NCI-H146 (cell line): Measurements from ENCODE around the gene RPL14.
"Not testable (repeated sequence)": the region's sequence is repeated elsewhere in the genome, so short reads cannot be mapped to it uniquely, and the experiment has no call there.

Experiments
- DNase-seq: peaks from one replicate; lab custom pipeline; 2025; lab: John Stamatoyannopoulos, UW

The RPL14 gene

DNA sequence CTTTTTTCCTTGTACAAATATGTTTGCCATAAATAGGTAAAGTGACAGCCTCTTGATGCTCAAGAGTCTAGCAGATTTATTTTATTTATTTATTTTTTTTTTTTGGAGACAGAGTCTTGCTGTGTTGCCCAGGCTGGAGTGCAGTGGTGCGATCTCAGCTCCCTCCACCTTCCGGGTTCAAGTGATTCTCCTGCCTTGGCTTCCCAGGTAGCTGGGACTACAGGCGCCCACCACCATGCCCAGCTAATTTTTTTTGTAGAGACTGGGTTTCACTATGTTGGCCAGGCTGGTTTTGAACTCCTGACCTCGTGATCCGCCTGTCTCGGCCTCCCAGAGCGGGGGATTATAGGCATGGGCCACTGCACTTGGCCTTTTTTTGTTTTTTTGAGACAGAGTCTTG, 5.7 kb downstream of the RPL14 start:
- DNase-seq = not testable (repeated sequence)

DNA sequence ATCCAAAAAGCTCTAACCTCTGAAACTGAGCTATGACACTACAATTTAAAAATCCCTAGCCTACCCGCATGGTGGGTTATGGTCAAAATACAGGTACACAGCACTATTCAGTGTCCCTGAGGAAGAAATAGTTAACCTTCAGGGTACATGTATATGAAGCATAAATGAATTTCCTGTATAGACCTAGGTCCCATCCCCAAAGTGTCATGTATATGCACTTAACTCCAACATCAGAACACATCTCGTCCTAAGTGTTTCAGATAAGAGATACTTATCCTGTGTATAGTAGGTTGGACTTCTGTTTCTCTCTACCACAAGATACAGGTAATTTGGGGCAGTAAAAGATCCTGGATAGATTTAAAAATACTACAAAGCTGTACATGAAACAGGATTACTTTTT, 6.4 kb downstream of the RPL14 start:
- DNase-seq = no peak

DNA sequence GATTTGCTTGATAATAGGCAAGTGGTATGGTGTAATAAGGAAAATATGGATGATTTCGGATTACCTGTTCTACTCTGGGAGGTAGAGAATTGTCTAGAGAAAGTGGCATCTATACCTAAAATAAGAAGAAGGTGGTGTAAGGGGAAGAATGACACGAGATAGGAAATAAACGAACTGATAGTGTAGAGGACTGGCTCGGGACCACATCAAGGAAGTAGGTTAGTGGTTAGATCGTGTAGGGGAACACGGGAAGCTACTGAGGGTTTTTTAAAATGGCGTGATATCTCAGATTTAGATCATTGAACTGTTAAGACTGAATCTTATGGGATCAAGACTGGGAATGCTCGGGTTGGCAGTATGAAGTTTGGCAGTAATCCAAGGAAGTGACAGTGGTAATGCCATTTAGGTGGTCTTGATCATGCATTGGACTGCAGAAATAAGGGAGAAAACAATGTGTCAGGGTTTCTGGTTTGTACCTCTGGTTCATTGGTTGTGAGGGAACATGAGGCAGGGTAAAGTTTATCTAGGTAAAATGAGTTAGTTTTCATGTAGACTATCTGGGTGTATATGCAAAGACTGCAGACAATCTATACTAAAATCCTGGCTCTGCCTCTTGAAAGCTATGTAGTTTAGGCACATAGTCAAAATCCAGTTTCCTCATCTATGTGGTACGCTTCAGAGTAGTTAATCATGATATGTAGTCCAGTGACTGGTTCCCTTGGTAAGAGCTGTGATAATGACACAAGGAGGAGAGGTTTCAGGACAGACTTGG, 7.4 kb downstream of the RPL14 start:
- no peak for DNase-seq

DNA sequence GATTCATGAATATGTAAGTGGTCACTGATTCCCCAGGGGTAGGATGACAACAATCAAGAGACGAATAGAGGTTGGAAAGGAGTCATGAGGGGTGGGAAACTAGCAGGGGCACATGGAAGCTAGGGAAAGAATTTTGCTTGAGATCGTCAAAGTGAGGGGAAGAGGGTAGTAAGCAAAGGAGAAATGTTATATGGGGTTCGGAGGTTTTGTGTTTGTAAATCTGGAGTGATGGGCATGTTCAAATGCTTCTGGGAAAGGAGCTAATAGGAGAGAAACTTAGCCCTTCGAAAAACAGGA, 7.9 kb downstream of the RPL14 start:
- DNase-seq = no peak

DNA sequence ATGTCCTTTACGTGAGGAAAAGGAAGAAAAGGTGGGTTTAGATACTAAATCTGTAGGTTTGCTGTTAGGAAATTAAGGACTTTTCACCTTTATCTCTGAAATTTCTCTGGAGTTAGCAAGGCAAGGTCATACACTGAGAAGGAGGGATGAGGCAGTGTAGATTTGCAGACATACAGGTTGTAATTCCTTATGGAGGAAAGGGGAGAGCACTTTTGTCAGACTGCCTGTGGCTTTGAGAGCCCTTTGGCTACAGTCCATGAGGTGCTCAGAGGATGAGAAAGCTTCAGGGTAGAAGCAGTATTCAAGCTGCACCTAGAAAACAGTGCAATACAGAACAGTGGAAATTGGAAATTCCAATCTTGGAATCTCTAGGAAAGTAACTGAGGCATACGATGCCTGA, 8.3 kb downstream of the RPL14 start:
- DNase-seq = no peak

DNA sequence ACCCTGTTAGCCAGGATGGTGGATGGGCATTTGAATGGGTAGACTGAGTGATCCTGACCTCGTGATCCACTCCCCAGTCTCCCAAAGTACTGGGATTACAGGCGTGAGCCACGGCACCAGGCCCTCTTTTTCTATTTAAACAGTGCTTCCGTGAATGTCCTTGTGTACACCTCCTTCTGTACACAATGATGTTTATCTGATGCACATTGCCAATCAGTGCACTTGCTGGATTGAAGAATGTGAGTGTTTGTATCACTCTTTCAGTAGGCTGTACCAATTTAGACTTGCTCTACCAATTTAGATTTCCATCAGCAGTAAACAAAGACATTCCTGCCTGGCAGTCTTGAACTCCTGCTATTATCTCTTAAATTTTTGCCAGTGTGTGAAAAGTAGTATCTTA, 10.9 kb downstream of the RPL14 start:
- no peak for DNase-seq

DNA sequence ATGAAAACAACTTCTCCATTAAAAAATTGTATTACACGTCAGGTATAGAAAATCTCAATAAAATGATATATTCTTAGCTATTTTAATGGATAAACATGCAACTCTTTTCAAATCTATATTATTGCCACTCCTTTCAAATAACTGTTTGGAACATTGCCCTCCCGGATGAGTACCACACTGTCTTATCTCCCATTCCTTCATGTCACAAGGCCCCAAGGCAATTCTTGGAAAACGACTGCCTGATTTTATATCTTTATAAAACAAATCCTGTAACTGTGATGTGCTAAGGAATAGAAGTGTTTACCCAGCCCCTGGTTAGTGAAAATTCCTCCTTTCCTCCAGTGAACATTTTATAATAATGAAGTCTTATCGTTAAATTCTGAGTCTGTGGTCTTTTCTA, 13.6 kb downstream of the RPL14 start:
- DNase-seq = no peak

DNA sequence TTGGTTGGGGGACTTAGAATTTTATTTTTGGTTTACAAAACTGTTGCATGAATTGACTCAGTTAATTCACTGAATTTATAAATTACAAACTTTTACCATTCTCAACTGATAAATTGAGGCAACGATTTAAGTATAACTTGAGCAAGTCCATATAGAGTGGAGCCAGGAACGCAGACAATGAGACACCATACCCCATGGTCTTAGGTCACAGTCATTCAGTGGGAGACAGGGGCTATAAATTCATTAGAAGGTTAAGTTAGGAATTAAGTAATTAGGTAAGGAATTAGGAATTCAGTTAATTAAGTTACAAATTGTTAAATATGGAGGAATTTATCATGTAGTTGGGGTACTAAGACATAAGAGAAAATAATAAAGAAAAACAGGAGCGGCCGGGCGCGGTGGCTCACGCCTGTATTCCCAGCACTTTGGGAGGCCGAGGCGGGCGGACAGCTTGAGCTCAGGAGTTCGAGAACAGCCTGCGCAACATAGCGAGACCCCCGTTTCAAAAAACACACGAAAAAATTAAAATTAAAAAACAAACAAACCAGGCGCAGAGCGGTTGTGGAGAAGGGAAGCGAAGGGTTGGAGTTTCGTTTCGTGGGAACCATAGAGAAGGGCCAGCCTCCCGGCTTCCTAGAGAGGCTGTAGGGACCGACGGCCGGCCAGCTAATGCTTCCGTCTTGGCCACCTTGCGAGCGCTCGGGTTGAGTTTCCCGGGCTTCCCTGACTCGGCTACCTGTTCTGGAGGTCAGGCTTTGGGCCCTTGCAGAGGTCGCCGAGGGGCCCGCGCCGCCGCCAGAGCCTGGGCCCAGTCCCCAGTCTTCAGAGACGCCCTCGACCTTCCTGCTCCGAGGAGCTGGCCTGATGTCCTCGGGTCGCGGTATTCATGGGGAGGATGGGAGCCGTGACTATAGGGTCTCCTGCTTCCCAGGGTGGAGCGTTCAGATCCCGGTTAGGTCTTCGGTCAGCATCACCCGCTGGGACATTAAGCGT, 19.6 kb downstream of the RPL14 start, which contains the start of gene ZNF619:
Gene ZNF619 (plus strand): TSS at position 645 of the 993 bp plus-strand sequence. CDS start 858 bp downstream, outside the sequence.
- DNase-seq = peak; percentile 60

DNA sequence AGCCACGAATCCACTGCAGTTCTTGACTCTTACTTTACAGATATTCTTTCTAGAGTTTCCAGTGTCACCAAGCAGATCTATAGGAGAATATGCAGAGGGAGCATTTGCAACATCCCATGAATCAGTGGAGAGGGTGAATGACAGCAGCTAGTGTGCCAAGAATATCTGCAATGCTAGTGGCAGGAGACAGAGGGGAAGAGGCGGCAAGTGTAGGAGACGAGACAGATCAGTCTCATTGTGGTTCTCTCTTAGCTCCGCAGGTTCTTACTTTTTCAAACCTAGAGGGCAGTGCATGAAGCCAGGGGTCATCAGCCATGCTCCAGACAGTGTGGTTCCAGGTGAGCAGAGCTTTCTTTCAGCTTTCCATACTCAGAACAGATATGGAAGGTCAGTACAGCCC, 20.5 kb downstream of the RPL14 start:
- no peak for DNase-seq

DNA sequence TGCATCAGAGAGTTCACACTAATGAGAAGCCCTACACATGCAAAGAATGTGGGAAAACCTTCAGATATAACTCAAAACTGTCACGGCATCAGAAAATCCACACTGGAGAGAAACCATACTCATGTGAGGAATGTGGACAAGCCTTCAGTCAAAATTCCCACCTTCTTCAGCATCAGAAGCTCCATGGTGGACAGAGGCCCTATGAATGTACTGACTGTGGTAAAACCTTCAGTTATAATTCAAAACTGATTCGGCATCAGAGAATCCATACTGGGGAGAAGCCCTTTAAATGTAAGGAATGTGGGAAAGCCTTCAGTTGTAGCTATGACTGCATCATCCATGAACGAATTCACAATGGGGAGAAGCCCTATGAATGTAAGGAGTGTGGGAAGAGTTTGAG, 30.0 kb downstream of the RPL14 start:
- no peak for DNase-seq

DNA sequence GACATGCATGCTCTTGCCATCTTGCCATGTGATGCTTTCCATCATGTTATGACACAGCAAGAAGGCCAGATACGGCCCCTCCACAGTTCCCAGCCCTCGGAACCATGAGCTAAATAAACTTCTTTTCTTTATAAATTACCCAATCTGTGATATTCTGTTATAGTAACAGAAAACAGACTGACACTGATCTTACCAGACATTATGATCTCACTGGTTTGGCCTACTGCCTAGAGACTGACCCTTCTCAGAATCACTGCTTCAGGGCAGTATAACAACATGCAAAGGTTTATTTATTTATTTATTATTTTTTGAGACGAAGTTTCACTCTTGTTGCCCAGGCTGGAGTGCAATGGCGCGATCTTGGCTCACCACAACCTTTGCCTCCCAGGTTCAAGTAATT, 33.8 kb downstream of the RPL14 start:
- no peak for DNase-seq

DNA sequence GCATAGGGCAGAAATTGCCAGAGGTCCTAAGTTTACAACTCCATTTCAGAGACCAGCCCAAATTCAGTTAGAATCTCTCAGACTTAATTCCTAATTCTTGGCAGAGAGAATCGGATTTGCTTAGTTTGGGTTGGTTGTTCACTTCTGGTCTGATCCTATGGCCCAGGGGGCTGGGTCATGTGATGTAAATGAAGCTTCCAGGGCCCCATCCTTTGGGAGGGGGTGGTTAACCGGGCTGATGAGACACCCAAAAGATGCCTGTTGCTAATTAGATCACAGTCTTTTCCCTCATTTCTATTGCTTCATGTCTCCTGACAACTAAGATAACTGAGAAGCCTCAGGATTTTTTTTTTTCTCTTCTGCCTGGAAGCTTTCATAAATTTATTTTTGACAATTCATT, 37.6 kb downstream of the RPL14 start:
- no peak for DNase-seq

DNA sequence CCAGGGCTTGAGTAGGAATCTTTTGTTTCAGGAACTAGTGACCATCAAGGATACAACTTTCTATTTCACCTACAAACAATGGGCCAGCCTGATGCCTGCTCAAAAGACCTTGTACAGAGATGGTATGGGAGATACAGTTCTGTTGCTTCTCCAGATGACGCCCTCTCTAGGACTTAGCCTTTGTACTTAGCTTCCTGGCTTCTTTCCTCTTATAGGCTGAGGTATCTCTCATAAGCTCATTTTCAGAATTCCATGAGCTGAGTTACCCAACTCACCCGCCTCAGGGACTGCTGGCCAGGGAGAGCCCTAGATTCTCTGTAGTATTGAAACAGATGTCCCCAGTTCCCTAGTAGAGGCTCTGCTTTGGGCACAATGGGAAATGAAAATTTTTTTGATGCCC, 40.1 kb downstream of the RPL14 start:
- no peak for DNase-seq

DNA sequence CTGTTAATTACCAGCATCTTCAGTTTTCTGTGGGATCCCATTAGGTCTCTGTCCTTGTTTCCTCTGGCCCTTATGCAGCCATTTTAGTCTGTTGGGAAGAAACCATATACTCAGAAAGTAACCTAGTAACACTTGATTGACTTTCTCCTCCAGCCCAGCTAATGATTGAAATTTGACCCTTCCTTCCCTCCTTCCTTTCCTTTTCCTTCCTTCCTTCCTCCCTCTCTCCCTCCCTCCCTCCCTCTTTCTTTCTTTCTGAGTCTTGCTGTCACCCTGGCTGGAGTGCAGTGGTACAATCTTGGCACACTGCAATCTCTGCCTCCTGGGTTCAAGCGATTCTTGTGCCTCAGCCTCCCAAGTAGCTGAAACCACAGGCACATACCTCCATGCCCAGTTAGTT, 42.8 kb downstream of the RPL14 start:
- DNase-seq = no peak

DNA sequence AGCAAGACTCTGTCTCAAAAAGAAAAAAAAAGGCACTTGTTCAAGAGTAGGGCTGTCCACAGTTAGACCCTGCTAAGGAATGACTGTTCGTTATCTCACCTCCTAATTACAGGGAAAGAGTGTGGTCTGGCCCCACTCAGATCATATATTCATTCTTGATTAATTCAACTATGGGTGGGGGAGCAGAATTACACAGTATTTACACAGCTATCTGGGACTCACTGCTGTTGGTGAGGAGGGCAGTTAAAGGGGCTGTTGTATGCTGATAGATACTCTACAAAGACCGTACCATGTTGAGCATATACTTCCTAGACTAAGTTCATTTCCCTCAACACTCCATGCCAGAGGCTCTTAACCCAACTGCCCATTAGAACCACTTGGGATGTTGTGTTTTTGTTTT, 44.9 kb downstream of the RPL14 start:
- DNase-seq = no peak

DNA sequence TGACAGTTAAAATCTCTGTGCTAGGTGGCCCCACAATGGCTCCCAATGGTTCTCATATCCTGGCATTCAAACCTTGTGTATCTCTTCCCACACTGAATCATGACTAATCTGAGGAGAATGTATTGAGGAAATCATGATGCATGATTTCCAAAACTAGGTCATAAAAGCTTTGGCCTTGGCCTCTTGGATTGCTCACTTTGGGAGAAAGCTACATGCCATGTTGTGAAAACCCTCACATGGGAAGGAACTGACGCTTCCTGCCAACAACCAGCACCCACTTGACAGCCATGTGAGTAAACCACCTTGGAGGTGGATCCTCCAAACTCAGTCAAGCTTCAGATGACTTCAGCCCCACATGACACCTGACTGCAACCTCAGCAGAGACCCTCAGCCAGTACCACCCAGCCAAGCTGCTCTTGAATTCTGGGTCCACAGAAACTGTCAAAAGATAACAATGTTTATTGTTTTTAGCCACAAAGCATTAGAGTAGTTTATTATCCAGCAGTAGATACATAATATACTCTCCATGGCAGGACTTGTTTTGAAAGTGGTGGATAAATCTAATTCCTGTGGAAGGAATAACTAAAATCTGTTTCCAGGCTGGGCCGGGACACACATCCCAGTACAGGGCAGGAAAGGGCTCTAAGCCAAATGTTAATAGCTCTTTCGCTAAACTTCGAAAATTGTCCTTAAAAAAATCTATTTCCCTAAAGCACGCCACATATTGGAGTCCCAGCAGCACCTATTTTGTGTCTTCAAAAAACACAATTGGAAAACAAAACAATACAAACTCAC, 47.7 kb downstream of the RPL14 start:
- no peak for DNase-seq

DNA sequence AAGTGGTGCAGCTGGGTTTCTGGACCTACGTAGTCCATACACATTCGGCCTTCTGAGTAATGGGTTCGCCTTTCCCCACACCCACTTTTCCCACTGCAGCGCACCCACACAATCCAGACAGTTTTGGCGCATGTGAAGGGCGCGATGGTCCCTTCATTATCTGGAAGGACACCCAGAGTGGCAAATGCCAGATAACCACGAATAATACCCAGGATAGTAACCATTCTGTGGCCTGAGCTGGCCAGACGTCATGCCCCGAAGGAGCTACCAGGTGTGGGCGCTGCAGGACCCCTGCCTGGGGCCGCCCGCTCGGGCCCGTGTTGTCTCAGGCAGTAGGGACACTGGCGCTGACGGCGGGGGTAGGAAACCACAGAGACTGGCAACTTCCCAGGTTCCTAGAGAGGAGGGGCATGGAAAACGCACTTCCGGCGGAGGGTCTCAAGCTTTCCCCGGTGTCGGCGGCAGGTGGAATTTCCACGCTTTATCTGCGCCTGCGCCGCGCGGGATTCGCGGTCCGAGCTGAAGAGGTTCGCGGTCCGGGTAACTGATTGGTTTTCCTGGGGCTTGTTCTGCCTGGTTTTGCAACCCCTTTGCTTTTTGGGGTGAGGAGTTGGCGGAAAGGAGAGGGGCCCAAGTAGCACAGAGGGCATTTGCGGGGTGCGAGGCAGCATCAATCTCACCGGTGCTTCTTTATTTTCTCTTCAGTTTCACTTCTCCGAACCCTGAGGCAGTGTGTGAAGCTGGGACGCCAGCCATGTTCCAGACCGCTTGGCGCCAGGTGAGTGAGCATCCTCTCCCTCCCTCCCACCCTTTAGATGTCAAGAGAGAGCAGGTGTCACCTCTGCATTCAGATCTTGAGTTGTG, 48.7 kb downstream of the RPL14 start, which contains the start of gene ZNF620:
Gene ZNF620 (plus strand): TSS at position 441 of the 864 bp plus-strand sequence. CDS start 314 bp downstream, at position 755.
- DNase-seq = peak; percentile 89

DNA sequence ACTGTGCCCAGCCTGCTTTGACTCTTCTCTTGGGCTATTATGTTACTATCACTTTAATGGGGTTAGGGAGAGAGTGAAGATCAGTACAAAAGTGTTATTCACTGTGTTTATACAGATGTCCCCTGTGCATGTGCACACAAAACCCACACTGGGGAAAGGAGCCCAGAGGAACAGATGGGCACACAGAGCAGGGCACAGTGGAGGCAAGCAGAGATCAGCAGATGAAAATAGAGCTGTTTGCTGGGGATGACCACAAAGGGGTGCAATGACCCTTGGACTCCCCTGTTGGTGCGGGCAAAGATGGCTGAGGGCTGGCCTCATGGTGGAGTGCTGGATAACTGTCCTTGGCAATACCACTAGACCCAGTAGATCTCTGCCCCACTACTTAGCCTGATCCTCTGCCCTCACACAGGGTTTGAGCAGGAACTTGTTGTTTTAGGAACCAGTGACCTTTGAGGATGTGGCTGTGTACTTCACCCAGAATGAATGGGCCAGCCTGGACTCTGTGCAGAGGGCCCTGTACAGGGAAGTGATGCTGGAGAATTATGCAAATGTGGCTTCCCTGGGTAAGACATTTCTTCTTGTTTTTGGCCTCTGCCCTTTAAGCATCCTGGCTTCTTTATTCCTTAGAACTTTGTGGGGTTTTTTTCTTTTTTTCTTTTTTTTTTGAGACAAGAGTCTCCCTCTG, 54.0 kb downstream of the RPL14 start:
- no peak for DNase-seq

DNA sequence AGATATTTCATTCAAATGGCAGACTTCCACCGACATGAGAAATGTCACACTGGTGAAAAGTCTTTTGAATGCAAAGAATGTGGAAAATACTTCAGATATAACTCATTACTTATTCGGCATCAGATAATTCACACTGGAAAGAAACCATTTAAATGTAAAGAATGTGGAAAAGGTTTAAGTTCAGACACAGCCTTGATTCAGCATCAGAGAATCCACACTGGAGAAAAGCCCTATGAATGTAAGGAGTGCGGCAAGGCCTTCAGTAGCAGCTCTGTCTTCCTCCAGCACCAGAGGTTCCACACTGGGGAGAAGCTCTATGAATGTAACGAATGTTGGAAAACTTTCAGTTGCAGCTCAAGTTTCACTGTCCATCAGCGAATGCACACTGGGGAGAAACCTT, 59.1 kb downstream of the RPL14 start:
- DNase-seq = no peak

DNA sequence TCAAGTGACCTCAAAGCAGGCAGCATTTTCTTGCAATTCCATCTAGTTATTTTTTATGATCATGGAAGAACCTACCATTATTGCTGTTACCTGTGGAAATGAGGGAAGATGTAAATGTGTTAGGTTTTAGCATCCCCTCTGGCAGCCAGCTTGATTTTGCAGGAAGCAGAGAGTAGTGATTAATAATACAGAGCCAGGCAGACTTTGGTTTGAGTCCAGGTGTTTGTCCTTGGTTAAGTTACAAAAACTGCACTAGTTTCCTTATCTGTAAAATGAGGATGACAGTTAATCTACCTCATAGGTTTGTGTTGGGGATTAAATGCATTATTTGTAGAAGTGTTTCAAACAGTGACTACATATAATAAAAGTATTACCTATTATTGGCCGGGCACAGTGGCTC, 60.9 kb downstream of the RPL14 start:
- no peak for DNase-seq
